Kasumi-1 (cell line): Measurements from ENCODE around the gene C11orf58.

Experiments used
- DNase-seq, 2 experiments: peaks; one replicate each; lab custom pipeline; 2025; lab: John Stamatoyannopoulos, UW

The C11orf58 gene

GRCh38 chr11:16767957-16768356 lies 29.5 kb downstream of the C11orf58 start:
- DNase-seq: no peak

GRCh38 chr11:16769386-16769785 lies 30.9 kb downstream of the C11orf58 start:
- no peak for DNase-seq

GRCh38 chr11:16770016-16770415 lies 31.6 kb downstream of the C11orf58 start:
- DNase-seq: no peak

- no peak for DNase-seq
Observed at GRCh38 chr11:16771350-16772140, 33.1 kb downstream of the C11orf58 start.

- no peak for DNase-seq
Observed at GRCh38 chr11:16772141-16772512, 33.7 kb downstream of the C11orf58 start.

GRCh38 chr11:16773981-16774935 lies 35.8 kb downstream of the C11orf58 start:
- no peak for DNase-seq

- no peak for DNase-seq
Observed at GRCh38 chr11:16774936-16775613, 36.6 kb downstream of the C11orf58 start.

- DNase-seq: no peak
Observed at GRCh38 chr11:16775614-16776283, 37.3 kb downstream of the C11orf58 start.

- no peak for DNase-seq
Observed at GRCh38 chr11:16776711-16777612, 38.5 kb downstream of the C11orf58 start.

- no peak for DNase-seq
Observed at GRCh38 chr11:16777613-16777975, 39.1 kb downstream of the C11orf58 start.

GRCh38 chr11:16778286-16778685 lies 39.8 kb downstream of the C11orf58 start:
- no peak for DNase-seq

- DNase-seq: no peak
Observed at GRCh38 chr11:16778876-16779275, 40.4 kb downstream of the C11orf58 start.

GRCh38 chr11:16779436-16779835 lies 41.0 kb downstream of the C11orf58 start:
- DNase-seq: peak; percentile 22 to 42

- DNase-seq: no peak
Observed at GRCh38 chr11:16780146-16780545, 41.7 kb downstream of the C11orf58 start.

- no peak for DNase-seq
Observed at GRCh38 chr11:16780698-16781550, 42.5 kb downstream of the C11orf58 start.

- DNase-seq: no peak
Observed at GRCh38 chr11:16781936-16782919, 43.8 kb downstream of the C11orf58 start.

GRCh38 chr11:16783321-16783801 lies 44.9 kb downstream of the C11orf58 start:
- no peak for DNase-seq

GRCh38 chr11:16784097-16784496 lies 45.6 kb downstream of the C11orf58 start:
- no peak for DNase-seq
